WTC11 (cell line): ENCODE results near the gene COX4I1.

Experiments used
- CREM ChIP-seq: sonication (generic); formaldehyde crosslinking; IDR thresholded peaks from 2 replicates; pipeline ENCODE4 v1.8.1; 2022; ENCODE audit warnings: mild to moderate bottlenecking, missing genetic modification reagents, moderate library complexity
- GABPB1 ChIP-seq: sonication (generic); formaldehyde crosslinking; IDR thresholded peaks from 2 replicates; pipeline ENCODE4 v1.8.1; 2023; ENCODE audit warnings: mild to moderate bottlenecking, missing genetic modification reagents
- JUN ChIP-seq: sonication (generic); formaldehyde crosslinking; IDR thresholded peaks from 2 replicates; pipeline ENCODE4 v1.8.0; 2023; ENCODE audit warnings: mild to moderate bottlenecking, missing genetic modification reagents
- NR2C2 ChIP-seq: sonication (generic); formaldehyde crosslinking; IDR thresholded peaks from 2 replicates; pipeline ENCODE4 v1.8.0; 2022; ENCODE audit warnings: mild to moderate bottlenecking, missing genetic modification reagents
- TF ChIP-seq, protein P1 (sequence below): fragments of 200-600 bp; IDR thresholded peaks from 2 replicates; pipeline ENCODE4 v1.8.0; 2022; ENCODE audit warnings: antibody characterized with exemption
- TF ChIP-seq, protein P2 (sequence below): sonication (generic); formaldehyde crosslinking; IDR thresholded peaks from 2 replicates; pipeline ENCODE4 v1.8.1; 2022; ENCODE audit warnings: low read depth, mild to moderate bottlenecking, moderate library complexity, missing genetic modification reagents, borderline replicate concordance
- TF ChIP-seq, protein P3 (sequence below): fragments of 250-450 bp; sonication (Bioruptor Pico); IDR thresholded peaks from 2 replicates; pipeline ENCODE4 v1.9.0; 2021; ENCODE audit warnings: moderate library complexity, mild to moderate bottlenecking, inconsistent platforms, borderline replicate concordance
- TF ChIP-seq, protein P4 (sequence below): fragments of 250-450 bp; sonication (Bioruptor Pico); IDR thresholded peaks from 2 replicates; pipeline ENCODE4 v1.9.0; 2021; ENCODE audit warnings: mild to moderate bottlenecking
- TF ChIP-seq, protein P5 (sequence below): sonication (generic); formaldehyde crosslinking; IDR thresholded peaks from 2 replicates; pipeline ENCODE4 v1.8.1; 2023; ENCODE audit warnings: mild to moderate bottlenecking, missing genetic modification reagents, borderline replicate concordance
- TF ChIP-seq, protein P6 (sequence below): sonication (generic); formaldehyde crosslinking; IDR thresholded peaks from 2 replicates; pipeline ENCODE4 v1.8.0; 2022; ENCODE audit warnings: mild to moderate bottlenecking, missing genetic modification reagents

DNA sequence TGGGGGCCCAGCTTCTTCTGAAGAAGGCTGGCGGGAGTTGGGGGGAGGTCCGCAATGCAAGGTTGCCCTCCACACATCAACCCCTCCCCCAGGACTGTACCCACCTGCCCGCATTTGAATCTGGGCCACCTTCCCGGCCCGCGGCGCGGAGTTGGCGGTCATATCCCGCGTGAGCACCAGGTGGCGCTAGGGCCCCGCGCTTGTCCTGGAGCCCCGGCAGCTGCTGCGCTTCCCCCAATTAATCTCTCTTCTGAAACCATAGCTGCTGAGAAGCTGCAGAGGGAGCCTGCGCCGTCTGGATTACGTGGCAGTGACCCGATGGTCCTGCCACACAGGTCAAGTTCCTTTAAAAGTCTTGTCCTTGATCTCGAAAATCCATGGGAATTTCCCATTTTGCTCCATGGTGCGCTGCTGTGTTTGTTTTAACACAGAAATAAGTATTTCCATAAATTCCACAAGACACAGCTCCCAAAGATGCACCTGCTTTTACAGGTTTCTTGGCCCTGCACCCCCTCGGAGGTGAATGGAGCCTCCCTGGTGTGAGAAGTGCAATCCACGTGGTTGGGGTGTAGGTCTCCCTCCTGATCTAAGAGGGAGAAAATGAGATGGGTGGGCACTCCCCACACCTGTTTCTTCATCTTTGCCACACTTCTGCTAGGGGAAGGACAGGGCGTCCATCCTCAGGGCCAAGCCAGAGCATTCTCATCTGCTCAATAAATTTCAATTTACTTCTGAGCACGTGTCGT, 22.1 kb downstream of the COX4I1 start:
- TF ChIP-seq, protein P1, sequence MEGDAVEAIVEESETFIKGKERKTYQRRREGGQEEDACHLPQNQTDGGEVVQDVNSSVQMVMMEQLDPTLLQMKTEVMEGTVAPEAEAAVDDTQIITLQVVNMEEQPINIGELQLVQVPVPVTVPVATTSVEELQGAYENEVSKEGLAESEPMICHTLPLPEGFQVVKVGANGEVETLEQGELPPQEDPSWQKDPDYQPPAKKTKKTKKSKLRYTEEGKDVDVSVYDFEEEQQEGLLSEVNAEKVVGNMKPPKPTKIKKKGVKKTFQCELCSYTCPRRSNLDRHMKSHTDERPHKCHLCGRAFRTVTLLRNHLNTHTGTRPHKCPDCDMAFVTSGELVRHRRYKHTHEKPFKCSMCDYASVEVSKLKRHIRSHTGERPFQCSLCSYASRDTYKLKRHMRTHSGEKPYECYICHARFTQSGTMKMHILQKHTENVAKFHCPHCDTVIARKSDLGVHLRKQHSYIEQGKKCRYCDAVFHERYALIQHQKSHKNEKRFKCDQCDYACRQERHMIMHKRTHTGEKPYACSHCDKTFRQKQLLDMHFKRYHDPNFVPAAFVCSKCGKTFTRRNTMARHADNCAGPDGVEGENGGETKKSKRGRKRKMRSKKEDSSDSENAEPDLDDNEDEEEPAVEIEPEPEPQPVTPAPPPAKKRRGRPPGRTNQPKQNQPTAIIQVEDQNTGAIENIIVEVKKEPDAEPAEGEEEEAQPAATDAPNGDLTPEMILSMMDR: peak; percentile 98
- TF ChIP-seq CREM (CRISPR knock-in tag) (no peak), GABPB1 (no peak), JUN (CRISPR knock-in tag) (no peak), NR2C2 (no peak)
- TF ChIP-seq, protein P2, sequence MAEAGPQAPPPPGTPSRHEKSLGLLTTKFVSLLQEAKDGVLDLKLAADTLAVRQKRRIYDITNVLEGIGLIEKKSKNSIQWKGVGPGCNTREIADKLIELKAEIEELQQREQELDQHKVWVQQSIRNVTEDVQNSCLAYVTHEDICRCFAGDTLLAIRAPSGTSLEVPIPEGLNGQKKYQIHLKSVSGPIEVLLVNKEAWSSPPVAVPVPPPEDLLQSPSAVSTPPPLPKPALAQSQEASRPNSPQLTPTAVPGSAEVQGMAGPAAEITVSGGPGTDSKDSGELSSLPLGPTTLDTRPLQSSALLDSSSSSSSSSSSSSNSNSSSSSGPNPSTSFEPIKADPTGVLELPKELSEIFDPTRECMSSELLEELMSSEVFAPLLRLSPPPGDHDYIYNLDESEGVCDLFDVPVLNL (CRISPR knock-in tag): no peak
- TF ChIP-seq, protein P3, sequence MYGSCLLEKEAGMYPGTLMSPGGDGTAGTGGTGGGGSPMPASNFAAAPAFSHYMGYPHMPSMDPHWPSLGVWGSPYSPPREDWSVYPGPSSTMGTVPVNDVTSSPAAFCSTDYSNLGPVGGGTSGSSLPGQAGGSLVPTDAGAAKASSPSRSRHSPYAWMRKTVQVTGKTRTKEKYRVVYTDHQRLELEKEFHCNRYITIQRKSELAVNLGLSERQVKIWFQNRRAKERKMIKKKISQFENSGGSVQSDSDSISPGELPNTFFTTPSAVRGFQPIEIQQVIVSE (CRISPR knock-in tag): no peak
- TF ChIP-seq, protein P4, sequence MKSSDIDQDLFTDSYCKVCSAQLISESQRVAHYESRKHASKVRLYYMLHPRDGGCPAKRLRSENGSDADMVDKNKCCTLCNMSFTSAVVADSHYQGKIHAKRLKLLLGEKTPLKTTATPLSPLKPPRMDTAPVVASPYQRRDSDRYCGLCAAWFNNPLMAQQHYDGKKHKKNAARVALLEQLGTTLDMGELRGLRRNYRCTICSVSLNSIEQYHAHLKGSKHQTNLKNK: no peak
- TF ChIP-seq, protein P5, sequence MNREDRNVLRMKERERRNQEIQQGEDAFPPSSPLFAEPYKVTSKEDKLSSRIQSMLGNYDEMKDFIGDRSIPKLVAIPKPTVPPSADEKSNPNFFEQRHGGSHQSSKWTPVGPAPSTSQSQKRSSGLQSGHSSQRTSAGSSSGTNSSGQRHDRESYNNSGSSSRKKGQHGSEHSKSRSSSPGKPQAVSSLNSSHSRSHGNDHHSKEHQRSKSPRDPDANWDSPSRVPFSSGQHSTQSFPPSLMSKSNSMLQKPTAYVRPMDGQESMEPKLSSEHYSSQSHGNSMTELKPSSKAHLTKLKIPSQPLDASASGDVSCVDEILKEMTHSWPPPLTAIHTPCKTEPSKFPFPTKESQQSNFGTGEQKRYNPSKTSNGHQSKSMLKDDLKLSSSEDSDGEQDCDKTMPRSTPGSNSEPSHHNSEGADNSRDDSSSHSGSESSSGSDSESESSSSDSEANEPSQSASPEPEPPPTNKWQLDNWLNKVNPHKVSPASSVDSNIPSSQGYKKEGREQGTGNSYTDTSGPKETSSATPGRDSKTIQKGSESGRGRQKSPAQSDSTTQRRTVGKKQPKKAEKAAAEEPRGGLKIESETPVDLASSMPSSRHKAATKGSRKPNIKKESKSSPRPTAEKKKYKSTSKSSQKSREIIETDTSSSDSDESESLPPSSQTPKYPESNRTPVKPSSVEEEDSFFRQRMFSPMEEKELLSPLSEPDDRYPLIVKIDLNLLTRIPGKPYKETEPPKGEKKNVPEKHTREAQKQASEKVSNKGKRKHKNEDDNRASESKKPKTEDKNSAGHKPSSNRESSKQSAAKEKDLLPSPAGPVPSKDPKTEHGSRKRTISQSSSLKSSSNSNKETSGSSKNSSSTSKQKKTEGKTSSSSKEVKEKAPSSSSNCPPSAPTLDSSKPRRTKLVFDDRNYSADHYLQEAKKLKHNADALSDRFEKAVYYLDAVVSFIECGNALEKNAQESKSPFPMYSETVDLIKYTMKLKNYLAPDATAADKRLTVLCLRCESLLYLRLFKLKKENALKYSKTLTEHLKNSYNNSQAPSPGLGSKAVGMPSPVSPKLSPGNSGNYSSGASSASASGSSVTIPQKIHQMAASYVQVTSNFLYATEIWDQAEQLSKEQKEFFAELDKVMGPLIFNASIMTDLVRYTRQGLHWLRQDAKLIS (CRISPR knock-in tag): no peak
- TF ChIP-seq, protein P6, sequence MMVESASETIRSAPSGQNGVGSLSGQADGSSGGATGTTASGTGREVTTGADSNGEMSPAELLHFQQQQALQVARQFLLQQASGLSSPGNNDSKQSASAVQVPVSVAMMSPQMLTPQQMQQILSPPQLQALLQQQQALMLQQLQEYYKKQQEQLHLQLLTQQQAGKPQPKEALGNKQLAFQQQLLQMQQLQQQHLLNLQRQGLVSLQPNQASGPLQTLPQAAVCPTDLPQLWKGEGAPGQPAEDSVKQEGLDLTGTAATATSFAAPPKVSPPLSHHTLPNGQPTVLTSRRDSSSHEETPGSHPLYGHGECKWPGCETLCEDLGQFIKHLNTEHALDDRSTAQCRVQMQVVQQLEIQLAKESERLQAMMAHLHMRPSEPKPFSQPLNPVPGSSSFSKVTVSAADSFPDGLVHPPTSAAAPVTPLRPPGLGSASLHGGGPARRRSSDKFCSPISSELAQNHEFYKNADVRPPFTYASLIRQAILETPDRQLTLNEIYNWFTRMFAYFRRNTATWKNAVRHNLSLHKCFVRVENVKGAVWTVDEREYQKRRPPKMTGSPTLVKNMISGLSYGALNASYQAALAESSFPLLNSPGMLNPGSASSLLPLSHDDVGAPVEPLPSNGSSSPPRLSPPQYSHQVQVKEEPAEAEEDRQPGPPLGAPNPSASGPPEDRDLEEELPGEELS (CRISPR knock-in tag): no peak
